ENCODE results near the gene KLHDC2. TPM values are rescaled to one million over a fixed set of nuclear protein-coding genes. Genes with fewer than 3 reads are reported as not detected.

Gene KLHDC2
- total and polyA plus RNA-seq, 2 of the 8 experiments (the other 6 are each of a cell fraction or from before 2014, with no cell fraction given): 32.9 to 43.4 TPM

DNA sequence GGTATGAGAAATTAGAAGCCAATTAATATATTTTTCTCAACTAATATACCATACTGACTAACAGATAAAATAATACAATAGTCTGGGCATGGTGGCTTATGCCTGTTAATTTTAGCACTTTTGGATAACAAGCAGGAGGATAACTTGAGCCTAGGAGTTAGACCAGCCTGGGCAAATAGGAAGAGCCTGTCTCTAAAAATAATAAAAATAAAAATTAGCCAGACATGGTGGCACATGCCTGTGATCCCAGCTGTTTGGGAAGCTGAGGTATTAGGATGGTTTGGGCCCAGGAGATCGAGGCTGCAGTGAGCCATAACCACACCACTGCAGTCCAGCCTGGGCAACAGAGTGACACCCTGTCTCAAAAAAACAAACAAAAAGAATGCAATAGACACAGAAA, 24.7 kb downstream of the KLHDC2 start:
- Histone ChIP-seq H3K4me3 (ENCODE audit: extremely low read depth in 1 of 4, insufficient read depth in 2 of 4, low read depth in 3 of 4, low read length in 4 of 4) (no peak overlapping the region), H3K27me3 (replicated peaks in 1 of 4; ENCODE audit: control insufficient read depth in 3 of 4, extremely low read depth in 1 of 4, insufficient read depth in 3 of 4, low read length in 3 of 4) (no peaks in the 10 kb centered on the region), H2BK5ac (ENCODE audit: low read depth, low read length) (no peak overlapping the region), H2BK20ac (ENCODE audit: low read length) (no peak overlapping the region), H2BK12ac (ENCODE audit: low read depth, low read length) (no peak overlapping the region), H3K79me1 (ENCODE audit: low read depth, low read length) (no peaks in the 10 kb centered on the region), H3K36me3 (ENCODE audit: control insufficient read depth in 2 of 4, insufficient read depth in 4 of 4, low read length in 3 of 4) (peaks cover 8 to 56% (median 26%) of the 10 kb centered on the region in 4 experiments), H4K8ac (ENCODE audit: extremely low read depth, insufficient read depth, low read length) (no peak overlapping the region), H4K5ac (ENCODE audit: insufficient read length, low read depth, low read length) (no peak overlapping the region), H3K18ac (ENCODE audit: extremely low read depth, low read length) (no peak overlapping the region), H3K79me2 (ENCODE audit: control insufficient read depth in 1 of 2, insufficient read depth in 2 of 2, low read length in 2 of 2) (no peaks in the 10 kb centered on the region), H3K9me3 (ENCODE audit: insufficient read depth in 2 of 2, low read depth in 1 of 2, low read length in 1 of 2) (no peaks in the 10 kb centered on the region), H3K14ac (ENCODE audit: insufficient read length) (no peak overlapping the region), H3K4ac (replicated peaks; ENCODE audit: insufficient read length, low read depth, low read length) (no peak overlapping the region), H3K23ac (ENCODE audit: insufficient read length) (no peak overlapping the region), H3K4me2 (ENCODE audit: insufficient read depth in 1 of 2, low read depth in 2 of 2, low read length in 2 of 2) (no peak overlapping the region), H3K23me2 (ENCODE audit: low read depth, low read length) (no peaks in the 10 kb centered on the region), H2BK120ac (replicated peaks; ENCODE audit: low read depth, low read length) (no peak overlapping the region), H3K4me1 (replicated peaks in 1 of 4; ENCODE audit: control insufficient read depth in 3 of 4, insufficient read depth in 4 of 4, low read length in 3 of 4) (no peaks in the 10 kb centered on the region), H3K56ac (replicated peaks; ENCODE audit: insufficient read length, low read depth, low read length) (no peak overlapping the region), H2BK15ac (ENCODE audit: low read length) (no peak overlapping the region), H3K9ac (replicated peaks in 1 of 4; ENCODE audit: extremely low read depth in 1 of 4, low read depth in 3 of 4, low read length in 3 of 4) (no peak overlapping the region), H4K91ac (replicated peaks; ENCODE audit: insufficient read length, low read length) (no peak overlapping the region), H2AK5ac (ENCODE audit: low read depth, low read length) (no peak overlapping the region), H3K27ac (ENCODE audit: low read depth, low read length) (no peak overlapping the region), H4K20me1 (replicated peaks in 1 of 2; ENCODE audit: control insufficient read depth in 1 of 2, insufficient read depth in 2 of 2, low read length in 2 of 2) (no peaks in the 10 kb centered on the region), H2AFZ (ENCODE audit: low read length) (no peak overlapping the region)
- FAIRE-seq (no peak), DNase-seq (ENCODE audit: low read depth in 1 of 2, low spot score in 2 of 2) (no peak)
- WGBS, 2 experiments (ENCODE audit: extremely low coverage in 1 of 2, insufficient coverage in 1 of 2, insufficient read length in 1 of 2, insufficient replicate concordance in 2 of 2, low coverage in 1 of 2, low lambda C conversion rate in 2 of 2, missing lambda C conversion rate in 1 of 2): 0% methylated on average over 1 of the region's 1 CpG; no CpG with 5 or more reads in 1 of the 2 experiments
- CTCF ChIA-PET (ENCODE audit: partially characterized antibody): interaction anchor here (1.0 kb wide), 1 partner anchor 310 kb away, joined by 3 read pairs; no protein-coding TSS in a partner anchor
- TF ChIP-seq GTF2F1 (IDR thresholded peaks at IDR 0.05; ENCODE audit: borderline replicate concordance, low read depth, low read length): no peak
- TF ChIP-seq SIRT6 (IDR thresholded peaks at IDR 0.05; ENCODE audit: low read length): no peak
- POLR2A ChIA-PET (ENCODE audit: partially characterized antibody): interaction anchor here (1.1 kb wide), 1 partner anchor 13 kb away, joined by 5 read pairs; no protein-coding TSS in a partner anchor

Data from H1 (cell line).